ENCODE data around the gene PRSS38.

Gene PRSS38

DNA sequence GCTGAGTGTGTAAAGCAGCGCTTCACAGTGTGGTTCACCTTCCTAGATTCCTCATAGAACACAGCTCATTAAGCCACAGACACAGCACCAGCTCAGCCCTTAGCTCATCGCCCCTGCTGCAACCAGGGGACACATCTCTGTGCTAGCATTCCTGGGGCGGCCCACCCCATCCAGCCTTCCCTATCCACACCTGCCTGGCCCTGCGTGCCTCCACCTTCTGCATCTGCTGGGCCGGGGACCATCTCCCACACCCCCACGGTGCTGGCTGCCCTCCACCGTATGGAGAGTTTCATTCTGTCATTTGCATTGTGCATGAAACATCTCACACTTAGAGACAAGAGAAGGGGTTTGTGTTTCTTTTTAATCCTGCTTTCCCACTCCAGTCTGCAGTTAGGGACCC is 35.8 kb upstream of the PRSS38 start:
- no peak for DNase-seq

DNA sequence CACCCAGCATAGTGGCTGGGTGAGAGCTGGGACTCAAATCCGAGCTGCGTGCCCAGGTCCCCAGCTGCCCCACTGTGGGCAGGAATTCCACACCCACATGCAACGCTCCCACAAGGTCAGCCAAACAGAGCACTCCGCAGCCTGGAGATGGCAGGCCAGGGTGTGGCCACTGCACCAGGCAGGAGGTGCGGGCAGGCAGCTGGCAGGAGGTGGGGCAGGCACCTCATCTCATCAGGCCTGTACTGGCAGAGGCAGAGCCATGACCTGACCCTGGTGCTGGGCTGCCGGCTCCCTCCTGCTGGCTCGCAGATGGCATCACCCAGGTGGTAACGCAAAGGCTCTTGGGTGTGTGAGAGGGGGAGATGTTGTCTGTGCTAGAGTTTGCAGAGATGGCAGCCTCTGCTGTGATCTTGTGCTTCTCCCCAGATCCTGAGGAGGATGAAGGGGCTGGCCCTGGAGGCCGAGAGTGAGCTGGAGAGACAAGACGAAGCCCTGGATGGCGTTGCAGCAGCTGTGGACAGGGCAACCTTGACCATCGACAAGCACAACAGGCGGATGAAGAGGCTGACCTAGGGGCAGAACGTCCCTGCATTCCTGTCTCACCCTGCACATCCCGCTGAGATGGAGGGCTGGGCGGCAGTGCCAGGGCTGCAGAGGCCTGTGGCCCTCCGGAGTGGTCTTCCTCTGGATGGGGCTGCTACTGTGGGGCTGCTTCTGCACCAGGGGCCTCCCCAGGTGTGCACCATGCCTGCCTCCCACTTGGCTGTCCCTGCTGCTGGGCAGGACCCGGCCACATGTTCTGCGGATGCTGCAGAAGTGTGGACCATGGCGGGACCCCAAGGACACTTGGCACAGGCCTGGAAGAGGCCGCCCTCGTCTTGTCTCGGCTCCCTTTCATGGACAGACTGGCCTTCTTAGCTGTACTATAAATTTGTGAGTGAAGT is 35.1 kb upstream of the PRSS38 start:
- DNase-seq, result peak in 1 of 2 experiments; percentile 10

DNA sequence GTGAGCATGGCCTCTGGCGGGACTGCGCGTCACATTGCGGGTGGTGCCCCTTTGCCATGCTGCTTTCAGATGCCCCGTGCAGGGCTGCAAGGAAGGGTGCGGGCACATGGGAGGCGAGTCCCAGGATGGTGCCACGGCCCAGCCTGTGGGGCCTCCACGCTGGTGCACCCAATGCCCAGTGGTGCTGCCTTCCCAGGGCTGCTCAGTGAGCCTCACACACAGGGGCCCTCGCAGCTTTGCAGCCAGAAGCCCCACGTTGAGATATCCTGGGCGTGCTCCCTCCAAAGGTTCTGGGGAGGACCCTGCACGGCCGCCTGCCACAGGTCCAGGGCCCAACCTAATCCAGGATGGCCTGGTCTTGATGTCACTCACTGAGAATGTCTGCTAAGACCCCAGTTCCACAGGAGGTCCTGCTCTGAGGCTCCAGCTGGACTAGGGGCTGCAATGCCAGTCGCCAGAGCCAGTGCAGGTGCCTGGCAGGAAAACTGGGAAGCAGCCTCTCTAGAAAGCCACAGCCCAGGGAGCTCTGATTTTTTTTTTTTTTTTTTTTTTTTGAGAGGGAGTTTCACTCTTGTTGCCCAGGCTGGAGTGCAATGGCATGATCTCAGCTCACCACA is 34.1 kb upstream of the PRSS38 start:
- DNase-seq, result peak in 1 of 2 experiments; percentile 12

DNA sequence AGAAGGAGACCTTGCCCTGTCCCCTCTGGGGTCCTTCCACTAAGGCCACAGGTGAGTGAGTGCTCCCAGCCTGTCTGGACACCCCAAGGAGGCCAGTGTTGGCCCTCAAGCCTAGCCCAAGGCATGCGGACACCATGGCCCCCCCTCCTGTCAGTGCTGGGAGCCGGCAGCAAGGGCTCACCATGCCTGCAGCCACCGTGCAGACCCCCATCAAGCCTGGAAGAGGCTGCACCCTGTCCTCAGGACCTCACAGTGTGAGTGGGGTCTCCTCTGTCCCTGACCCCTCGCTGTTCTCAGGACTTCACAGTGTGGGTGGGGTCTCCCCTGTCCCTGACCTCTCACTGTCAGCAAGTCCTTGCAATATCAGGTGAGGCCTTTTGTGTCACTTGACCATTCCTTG is 33.2 kb upstream of the PRSS38 start:
- DNase-seq, result no peak

DNA sequence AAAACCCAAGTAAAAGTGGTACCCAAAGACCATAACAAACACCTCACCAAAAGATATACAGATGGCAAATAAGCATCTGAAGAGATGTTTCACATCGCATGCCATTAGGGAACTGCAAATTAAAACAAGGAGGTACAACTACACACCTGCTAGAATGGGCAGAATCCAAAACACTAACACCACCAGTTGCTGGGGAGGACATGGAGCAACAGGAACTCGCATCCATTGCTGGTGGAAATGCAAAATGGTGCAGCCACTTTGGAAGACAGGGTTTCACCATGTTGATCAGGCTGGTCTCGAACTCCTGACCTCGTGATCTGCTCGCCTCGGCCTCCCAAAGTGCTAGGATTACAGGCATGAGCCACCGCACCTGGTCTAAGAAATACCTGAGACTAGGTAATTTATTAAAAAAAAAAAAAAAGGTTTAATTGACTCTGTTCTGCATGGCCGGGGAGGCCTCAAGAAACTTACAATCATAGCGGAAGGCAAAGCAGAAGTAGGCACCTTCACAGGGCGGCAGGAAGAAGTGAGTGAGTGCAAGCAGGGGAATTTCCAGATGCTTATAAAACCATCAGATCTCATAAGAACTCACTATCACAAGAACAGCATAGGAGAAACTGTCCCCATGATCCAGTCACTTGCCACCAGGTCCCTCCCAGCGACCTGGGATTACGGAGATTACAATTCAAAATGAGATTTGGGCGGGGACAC is 30.2 kb upstream of the PRSS38 start:
- peak in 1 of 2 experiments; percentile 15 for DNase-seq

DNA sequence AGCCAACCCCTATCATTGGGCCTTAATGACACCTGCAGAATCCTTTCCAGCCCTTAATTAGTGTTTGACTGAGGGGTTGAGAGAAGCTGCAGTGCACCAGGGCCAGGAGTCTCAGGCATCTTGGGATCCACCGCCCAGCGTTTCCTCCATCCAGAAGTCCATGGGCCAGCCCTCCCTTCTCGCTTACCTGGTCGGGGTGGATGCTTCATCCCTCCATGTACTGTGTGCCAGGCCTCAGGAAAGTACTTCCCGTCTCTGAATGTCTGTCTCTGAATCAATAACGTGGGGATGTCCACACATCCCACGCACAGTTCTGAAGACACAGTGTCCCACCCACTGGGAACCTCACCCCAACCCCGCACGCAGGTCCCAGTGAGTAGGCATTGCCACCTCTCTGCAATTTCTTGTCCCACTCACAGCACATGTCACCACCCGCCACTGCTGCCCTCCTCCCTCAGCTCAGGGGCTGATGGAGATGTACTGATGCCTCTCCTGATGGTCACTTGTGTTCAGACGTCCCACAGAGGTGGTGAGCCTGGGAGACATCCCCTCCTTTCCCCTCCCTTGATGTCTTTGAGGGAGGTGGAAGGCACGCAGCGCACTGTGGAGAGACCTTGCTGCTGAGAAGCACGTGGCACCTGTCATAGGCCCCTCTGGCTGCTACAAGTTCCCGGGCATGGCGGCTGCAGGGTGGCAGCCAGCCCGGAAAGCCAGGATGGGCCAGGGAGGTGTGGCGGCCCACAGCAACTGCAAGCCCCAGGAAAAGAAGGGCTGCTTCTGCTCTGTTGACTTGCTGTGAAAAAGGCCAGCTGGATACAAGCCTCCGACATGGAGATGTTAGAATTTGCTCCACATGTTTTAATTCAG is 29.4 kb upstream of the PRSS38 start:
- DNase-seq, result peak in 1 of 2 experiments; percentile 17

DNA sequence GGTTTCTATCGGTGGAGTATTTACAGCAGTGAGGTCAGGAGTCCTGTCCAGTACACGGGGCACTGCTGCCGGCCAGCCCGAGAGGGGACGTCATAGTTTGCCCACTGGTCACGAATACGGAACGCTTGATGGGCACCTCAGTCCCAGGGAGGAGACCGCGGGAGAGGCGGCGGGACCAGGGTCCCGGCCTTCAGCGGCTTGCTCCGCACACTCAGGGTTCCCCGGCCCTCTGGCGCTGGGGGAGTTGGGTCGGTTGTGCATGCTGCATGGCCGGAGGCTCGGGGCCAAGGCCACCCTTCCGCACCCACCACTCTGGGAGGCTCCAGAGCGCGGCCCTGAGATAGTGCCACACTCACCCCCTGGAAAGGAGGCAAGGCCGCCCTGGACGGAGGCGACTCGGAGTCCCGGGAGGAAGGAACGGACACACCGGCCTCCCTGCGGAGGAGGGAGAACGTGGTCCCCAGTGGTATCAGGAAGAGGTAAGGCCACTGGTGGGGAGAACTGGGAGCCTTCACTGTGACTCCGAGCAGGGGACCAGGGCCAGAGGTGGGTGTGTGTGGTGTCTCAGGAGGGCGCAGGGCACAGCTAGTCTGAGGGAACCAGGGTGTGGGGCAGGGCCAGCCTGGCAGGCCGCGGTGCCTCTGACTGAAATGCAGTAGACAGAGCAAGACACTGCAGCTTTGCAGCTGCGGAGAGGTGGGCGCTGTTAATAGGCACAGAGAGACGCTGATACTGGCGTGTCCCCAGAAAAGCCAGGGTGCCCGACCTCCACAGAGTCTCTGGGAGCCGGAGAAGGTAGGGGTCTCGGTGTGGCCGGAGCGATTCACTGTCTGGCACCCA is 28.6 kb upstream of the PRSS38 start:
- peak in 1 of 2 experiments; percentile 21 for DNase-seq

DNA sequence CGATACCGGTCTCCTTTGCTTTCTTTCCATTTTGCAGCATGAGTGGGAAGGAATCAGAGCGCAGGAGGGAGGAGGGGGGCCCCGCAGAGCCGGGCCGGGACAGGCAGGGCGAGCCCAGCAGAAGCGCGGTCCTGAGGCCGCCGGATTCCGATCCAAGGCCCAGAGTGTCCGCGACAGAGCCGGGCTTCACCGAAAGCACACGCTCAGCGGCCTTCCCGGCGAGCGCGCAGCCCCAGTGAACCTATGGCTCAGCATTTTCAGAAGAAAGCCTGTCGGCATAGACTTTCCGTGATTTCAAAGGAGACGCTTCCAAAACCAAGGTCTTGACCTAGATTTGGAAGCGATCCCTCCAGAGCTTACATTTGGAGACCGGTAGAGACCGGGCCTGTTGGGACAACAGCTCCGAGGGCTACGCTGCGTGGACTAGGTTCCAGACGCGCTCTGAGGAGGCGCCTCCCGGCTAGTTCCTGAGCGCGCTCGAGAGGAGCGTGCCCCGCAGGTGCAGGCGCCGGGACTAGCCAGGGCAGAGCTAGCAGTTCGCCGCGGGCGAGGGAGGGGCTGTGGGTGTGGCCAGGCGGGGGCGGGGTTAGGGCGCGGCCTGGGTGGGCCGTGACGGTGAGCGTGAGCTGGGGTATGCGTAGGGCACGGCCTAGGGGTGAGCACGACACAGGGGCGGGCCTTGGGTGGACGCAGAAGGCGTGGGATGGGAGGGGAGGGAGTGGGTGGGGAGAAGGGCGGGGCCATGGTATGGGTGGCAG is 27.8 kb upstream of the PRSS38 start:
- peak; percentile 96 for DNase-seq

DNA sequence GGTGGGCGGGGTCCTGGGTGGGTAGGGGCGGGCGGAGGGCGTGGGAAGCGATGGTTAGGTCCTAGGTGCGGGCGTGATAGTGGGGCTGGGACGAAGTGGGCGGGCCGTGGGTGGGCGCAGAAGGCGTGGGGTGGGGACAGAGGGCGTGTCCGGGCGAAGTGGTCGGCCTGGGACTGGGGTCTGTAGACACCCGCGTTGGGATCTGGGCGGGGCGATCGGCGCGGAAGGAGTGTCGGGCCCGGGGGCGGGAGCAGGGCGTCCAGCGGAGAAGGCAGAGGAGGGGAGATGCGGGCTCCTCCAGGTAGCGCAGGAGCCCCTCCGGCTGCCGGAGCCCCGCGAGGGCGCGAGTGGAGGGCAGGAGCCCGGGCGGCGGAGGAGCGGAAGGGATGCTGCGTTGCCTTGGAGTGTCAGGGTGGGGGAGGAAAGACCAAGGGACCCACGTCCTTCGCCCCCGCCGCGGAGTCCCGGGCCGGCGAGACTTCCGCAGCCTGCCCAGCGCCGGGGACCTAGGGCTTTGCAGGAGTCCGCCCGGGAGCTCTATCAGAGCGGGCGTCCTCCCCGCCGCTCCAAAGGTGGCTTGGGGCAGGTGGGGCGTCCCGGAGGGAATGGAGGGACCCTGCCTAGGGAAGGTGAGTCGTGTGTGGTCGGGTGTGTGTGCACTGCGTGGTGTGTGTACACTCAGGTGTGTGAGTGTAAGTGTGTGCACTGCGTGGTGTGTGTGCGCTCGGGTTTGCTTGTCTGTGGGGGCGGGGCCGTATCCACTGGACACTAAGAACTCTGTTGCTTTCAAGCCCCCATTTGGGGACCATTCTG is 27.0 kb upstream of the PRSS38 start:
- peak; percentile 82 to 85 for DNase-seq

DNA sequence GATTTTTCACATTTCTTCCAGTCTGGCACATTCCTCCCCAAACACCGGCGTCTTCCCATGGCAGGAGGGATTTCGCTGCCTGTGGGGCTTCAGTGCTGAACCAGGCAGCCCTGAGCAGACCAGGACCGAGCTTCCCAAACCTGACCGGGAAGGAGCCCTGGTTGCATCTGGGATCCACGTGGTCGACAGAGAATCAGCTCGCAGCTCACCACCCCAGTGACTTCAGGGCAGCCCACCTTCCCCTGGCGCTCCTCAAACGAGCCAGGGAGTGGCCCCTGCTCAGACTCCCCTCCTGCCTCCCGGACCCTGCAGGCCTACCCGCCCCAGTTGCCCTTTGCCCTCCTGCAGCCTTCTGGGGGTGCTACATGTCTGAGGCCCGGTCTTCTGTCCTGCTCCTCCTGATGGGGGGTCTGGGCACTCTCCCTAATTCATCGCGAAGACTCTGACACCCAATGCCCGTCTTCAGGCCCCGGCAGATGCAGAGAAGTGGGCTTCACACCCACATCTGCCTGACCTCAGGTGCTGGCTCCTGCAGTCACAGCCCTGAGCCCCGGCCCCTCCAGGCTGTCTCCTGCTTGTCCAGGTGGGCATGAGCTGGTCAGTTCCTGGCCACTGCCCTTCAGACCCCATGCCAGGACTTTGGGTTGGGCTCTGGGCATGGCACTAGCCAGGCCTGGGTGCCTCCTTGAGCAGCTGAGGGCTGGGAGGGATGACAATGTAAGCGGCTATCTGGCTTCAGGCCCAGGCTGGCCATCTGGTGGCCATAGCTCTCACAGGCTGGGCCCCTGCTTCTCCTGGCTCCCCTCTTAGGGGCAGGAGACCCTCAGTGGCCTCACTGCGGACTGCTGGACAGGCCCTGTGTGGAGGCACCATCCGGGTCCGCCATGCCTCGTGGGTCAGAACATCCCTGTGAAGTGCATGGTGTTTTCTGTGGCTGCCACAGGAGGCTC is 26.1 kb upstream of the PRSS38 start:
- DNase-seq, result peak in 1 of 2 experiments; percentile 19

DNA sequence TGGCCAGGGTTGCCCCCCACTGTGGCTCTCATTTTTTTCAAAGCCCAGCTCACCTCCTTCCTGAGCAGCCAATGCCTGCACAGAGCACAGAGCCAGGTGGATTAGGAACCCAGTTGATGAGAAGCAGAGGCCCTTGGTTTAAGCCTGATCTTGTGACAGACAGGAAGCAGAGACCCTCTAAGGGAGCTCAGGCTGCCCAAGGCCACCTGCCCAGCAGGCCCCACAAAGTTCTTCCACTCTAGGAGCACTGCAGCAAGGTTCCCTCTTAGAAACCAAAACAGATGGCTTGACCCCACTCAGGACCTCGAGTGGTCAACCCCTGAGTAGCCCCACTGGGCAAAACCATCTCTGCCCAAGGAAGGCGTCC is 25.5 kb upstream of the PRSS38 start:
- DNase-seq, result peak in 1 of 2 experiments; percentile 15

DNA sequence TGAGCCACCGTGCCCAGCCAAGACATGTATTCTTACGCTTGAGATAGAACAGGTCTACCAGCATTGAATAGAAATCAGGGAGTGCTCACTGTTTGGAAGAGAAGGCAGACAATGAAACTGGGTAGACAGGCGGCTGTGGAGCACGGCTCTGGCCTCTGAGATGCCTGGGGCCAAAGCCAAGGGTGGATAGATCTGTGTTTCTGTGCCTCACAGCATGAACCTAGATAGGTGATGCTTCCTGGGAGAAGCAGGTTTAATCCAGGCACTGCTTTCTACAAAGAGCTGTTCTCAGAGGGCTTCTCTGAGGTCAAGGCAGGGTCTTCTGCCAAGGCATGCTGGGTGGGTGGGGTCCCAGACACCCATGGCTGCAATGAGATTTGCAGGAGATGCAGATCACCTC is 24.6 kb upstream of the PRSS38 start:
- DNase-seq, result peak in 1 of 2 experiments; percentile 11

DNA sequence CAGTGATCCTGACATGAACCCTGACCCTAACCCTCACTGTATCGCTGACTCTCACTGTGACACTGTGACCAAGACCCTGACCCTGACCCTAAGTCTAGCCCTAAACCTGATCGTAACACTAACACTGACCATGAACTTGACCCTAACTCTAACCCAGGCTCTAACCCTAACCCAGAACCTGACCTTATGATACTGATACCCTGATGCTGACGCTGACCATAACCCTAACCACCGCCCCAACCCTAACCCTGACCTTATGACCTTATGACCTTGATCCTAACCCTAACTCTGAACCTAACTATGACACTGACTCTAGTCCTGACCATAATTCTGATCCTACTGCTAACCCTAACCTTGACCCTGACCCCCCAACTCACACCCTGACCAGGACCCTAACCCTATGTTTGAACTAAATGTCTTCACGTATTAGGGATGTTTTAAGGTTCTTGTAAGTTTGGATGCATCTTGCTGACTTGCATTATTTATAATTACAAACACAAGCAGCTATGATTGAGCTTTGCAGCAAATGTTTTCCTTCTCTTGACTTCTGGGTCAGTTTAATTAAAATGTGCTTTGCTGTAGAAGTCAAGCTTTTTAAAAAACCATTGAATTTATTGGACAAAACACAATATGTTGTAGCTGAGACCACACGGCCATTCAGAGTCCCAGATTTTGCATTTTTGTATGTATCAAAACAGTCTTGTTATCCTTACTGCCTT is 23.9 kb upstream of the PRSS38 start:
- DNase-seq, result no peak

DNA sequence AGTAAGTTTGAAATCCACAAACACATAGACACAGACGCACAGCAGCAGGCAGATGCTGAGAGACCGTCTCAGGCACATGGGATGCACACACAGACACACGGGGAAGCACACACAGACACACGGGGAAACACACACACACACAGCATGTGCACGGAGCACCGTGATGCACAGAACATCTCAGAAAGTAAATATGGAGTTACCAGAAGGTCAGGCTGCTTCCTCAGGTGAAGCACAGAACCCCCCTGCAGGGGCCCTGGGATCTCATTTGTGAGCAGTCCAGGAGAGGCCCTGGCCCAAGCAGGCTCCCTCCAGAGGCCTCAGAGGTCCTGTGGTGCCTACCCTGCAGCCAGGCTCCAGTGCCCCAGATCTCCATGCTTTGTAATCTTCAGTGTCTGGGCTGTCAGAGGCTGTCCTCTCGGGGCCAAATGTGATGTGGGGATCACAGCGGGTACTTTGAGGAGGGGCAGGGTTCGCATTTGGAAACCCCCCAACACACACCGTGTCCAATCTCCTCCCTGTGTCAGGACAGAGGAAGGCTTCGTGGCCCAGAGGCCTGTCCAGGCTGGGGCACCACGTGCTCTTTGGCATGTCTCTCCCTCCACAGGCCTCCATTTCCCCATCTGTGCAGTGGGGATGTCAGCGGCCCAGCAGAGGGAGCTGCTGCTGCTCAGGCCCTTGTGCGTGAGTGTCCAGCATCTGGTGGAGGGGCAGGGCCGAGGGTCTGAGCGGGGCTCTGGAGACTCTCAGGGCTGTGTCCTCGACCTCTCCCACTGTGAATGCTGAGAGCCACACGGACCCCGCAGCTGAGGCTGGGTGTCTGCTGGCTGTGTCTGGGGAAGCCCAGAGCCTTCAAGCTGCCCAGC is 23.0 kb upstream of the PRSS38 start:
- peak in 1 of 2 experiments; percentile 18 for DNase-seq

DNA sequence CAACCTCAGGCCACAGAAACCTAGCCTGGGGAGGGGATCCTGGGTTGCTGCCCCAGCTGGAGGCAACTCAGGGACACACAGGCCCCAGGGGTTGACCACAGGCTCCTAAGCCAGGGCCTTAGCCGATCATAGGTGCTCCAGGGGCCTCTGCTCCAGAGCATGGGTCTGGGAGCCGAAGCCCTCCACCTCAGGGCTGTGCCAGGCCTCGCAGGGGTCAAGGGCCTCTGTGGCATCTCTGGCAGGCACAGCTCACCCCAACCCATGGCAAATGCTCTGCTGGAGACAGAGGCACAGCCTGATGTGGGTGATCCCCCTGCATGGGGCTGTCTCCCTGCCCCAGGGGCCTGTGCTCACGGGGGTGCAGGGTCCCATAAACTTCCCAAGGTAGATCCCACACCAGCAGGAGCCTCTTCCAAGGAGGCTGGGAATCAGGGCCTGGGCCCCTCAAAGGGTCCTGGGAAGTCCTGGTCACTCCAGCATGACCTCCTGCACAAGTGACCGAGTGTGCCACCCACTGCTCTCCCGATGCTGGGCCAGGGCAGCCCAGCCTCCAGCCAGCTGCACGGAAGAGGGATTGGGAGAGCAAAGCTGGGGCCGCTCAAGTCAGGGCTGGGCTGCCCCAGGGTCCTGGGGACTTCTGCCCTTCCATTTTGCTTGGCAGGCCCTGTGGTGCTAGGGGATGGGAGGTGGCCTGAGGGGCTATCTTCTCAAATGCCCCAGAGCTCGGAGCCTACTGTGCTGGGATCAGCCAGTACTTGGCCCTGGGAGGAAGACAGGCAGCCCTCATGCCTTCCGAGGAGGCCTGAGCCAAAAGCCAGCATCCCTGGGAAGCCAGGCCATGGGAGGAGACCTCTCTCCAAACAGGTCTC is 22.2 kb upstream of the PRSS38 start:
- DNase-seq, result peak in 1 of 2 experiments; percentile 15
